Muscle of arm (tissue), 12 donors: ENCODE results near the gene L1CAM. TPM values are rescaled to one million over a fixed set of nuclear protein-coding genes. Genes with fewer than 3 reads are reported as not detected.

Experiments used
- DNase-seq: peaks from one replicate; pipeline ENCODE4 v3.0.0-alpha.2; 2013
- polyA plus RNA-seq, 12 donors: library from polyadenylated mRNA; unstranded; fragments of 120-200 nt; gene quantifications; one replicate each; pipeline ENCODE4 v1.2.1, GENCODE V29; 2013; ENCODE audit not compliant: insufficient read length in 12 of 12

L1CAM gene
- polyA plus RNA-seq, 12 donors, result 1.7 to 11.7 (median 2.8) TPM; not detected in 1

DNA sequence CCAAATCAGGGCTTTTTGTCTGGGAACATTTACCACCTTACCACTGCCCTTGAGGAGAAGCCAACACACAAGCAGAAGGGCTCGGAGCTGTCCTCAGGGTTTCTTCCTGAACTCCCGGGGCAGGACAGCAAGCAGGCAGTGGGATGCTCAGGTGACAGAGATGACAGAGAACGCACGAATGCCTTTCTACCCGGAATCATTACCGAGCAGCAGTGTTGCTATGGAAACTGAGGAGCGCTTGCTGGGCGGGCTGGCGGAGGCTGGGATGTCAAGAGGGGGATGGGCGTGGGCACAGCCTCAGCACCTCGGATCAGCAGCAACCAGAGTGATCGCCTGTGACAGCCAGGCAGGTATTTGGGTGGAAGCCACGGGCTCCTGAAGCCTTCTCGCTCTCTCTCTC is 73.8 kb downstream of the L1CAM start:
- DNase-seq, result no peak

Other genes starting within 250 kb of the L1CAM start
- gene DUSP9, start 239.0 kb downstream of the L1CAM start, polyA plus RNA-seq, result under 1 TPM in 10 of 12 donors, not detected in 2; 0.22 to 0.89 (median 0.33) TPM
- gene PNCK, start 212.4 kb downstream of the L1CAM start, polyA plus RNA-seq, result 10 to 100 TPM in 2 of 12 donors, 1 to 10 TPM in 9, not detected in 1; 1.5 to 20.9 (median 4.4) TPM
- gene SLC6A8, start 198.2 kb downstream of the L1CAM start, polyA plus RNA-seq, result 10 to 100 TPM in 11 of 12 donors, not detected in 1; 24.6 to 44.9 (median 28.9) TPM
- gene BCAP31, start 161.8 kb downstream of the L1CAM start, polyA plus RNA-seq, result 10 to 100 TPM in 11 of 12 donors, not detected in 1; 66.3 to 89.7 (median 73.6) TPM
- gene ABCD1, start 161.3 kb downstream of the L1CAM start, polyA plus RNA-seq, result 10 to 100 TPM in 2 of 12 donors, 1 to 10 TPM in 9, not detected in 1; 5.7 to 14.0 (median 8.6) TPM
- gene PLXNB3, start 121.9 kb downstream of the L1CAM start, polyA plus RNA-seq, result 10 to 100 TPM in 2 of 12 donors, 1 to 10 TPM in 9, not detected in 1; 2.0 to 10.9 (median 3.1) TPM
- 100 to 1,000 TPM in 11 of 12 donors, not detected in 1; 109 to 276 (median 201) TPM for gene SRPK3, start 105.1 kb downstream of the L1CAM start, polyA plus RNA-seq
- 10 to 100 TPM in 11 of 12 donors, not detected in 1; 37.1 to 73.0 (median 39.8) TPM for gene IDH3G, start 91.8 kb downstream of the L1CAM start, polyA plus RNA-seq
- gene SSR4, start 91.5 kb downstream of the L1CAM start, polyA plus RNA-seq, result 100 to 1,000 TPM in 9 of 12 donors, 10 to 100 TPM in 2, not detected in 1; 94.6 to 175 (median 108) TPM
- 1 to 10 TPM in 11 of 12 donors, not detected in 1; 2.7 to 9.6 (median 2.8) TPM for gene PDZD4, start 55.6 kb downstream of the L1CAM start, polyA plus RNA-seq
- gene AVPR2, start 18.5 kb upstream of the L1CAM start, polyA plus RNA-seq, result 1 to 10 TPM in 1 of 12 donors, under 1 TPM in 9, not detected in 2; 0.33 to 1.3 (median 0.63) TPM
- gene ARHGAP4, start 40.1 kb upstream of the L1CAM start, polyA plus RNA-seq, result 10 to 100 TPM in 11 of 12 donors, not detected in 1; 13.9 to 84.8 (median 18.2) TPM
- 10 to 100 TPM in 11 of 12 donors, not detected in 1; 42.6 to 72.0 (median 57.7) TPM for gene NAA10, start 48.9 kb upstream of the L1CAM start, polyA plus RNA-seq
- 10 to 100 TPM in 1 of 12 donors, 1 to 10 TPM in 10, not detected in 1; 1.4 to 26.0 (median 2.3) TPM for gene RENBP, start 58.5 kb upstream of the L1CAM start, polyA plus RNA-seq
- 100 to 1,000 TPM in 1 of 12 donors, 10 to 100 TPM in 11; 24.3 to 129 (median 31.2) TPM for gene HCFC1, start 85.6 kb upstream of the L1CAM start, polyA plus RNA-seq
- gene TMEM187, start 86.6 kb upstream of the L1CAM start, polyA plus RNA-seq, result 1 to 10 TPM in 10 of 12 donors, not detected in 2; 2.7 to 7.0 (median 4.8) TPM
- 10 to 100 TPM in 11 of 12 donors, not detected in 1; 27.7 to 48.5 (median 39.2) TPM for gene IRAK1, start 133.7 kb upstream of the L1CAM start, polyA plus RNA-seq
- gene MECP2, start 211.5 kb upstream of the L1CAM start, polyA plus RNA-seq, result 10 to 100 TPM in 11 of 12 donors, not detected in 1; 16.5 to 30.0 (median 19.2) TPM